ENCODE data around the gene SRSF1.

Gene SRSF1

GRCh38 chr17:58002973-58003372 lies 4.1 kb downstream of the SRSF1 start:
- no peak for TF ChIP-seq GATA3 (IDR thresholded peaks at IDR 0.05; ENCODE audit: low read depth, low read length)
- no peak for TF ChIP-seq GATA2 (IDR thresholded peaks at IDR 0.05; ENCODE audit: low read depth, low read length)

DNA sequence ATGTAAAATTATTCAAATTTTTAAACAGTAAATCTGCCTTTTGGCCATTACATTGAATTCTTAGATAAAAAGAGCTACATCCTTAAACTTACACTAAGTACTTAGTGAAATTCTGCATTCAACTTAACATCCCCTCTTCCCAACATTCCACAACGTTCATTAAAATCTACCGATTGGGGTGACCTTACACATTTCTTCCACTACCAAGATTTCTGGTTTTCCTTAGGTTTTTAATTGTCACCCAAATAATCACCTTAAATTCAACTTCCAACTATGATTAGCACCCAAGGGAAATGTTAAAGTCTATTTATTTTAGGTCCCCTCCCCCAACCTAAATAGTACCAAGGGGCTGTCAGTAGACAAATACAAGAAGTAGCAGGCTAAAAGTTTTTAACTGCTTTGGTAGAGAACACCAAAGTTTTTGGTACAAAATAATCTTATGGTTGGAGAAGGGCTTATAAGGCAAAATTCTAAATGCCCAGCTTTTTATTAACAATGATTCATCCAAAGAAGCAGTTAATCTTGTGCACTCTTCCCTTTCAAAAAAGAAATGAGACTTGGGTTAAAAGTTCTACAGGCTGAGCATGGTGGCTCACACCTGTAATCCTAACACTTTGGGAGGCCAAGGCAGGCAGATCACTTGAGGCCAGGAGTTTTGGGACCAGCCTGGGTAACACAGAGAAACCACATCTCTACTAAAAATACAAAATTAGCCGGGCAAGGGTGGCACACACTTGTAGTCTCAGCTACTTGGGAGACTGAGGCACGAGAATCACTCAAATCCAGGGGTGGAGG lies 4.7 kb downstream of the SRSF1 start:
- TF ChIP-seq GATA3 (IDR thresholded peaks at IDR 0.05; ENCODE audit: low read depth, low read length) = no peak
- no peak for TF ChIP-seq GATA2 (IDR thresholded peaks at IDR 0.05; ENCODE audit: low read depth, low read length)

- TF ChIP-seq GATA3 (IDR thresholded peaks at IDR 0.05; ENCODE audit: low read depth, low read length) (no peak), GATA2 (IDR thresholded peaks at IDR 0.05; ENCODE audit: low read depth, low read length) (no peak)
Measured at GRCh38 chr17:58001461-58002124, 5.5 kb downstream of the SRSF1 start.

GRCh38 chr17:57999496-58000017 lies 7.5 kb downstream of the SRSF1 start:
- TF ChIP-seq GATA2 (IDR thresholded peaks at IDR 0.05; ENCODE audit: low read depth, low read length) = no peak
- no peak for TF ChIP-seq GATA3 (IDR thresholded peaks at IDR 0.05; ENCODE audit: low read depth, low read length)

DNA sequence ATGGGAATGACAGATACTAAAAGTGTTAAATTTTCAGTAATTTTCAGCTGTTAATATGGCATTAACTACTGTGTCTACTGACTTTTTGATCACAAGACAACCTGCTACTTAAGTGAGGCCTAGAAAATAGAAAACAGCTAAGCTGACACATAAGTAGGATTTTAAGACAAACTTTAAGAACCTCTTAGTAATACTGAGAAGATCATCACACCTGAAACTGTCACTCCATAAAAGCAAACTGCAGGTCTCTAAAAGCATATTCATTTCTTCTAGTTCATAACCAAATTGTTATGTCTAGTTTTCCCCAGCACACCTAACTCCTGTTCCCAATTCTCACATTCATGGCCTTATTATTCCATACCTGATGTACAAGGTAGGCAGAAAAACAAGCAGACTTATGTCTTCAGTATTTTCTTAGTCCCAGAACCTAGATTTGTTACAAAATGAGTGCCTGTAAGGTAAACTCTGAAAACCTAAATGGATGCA lies 8.0 kb downstream of the SRSF1 start:
- no peak for TF ChIP-seq GATA2 (IDR thresholded peaks at IDR 0.05; ENCODE audit: low read depth, low read length)
- no peak for TF ChIP-seq GATA3 (IDR thresholded peaks at IDR 0.05; ENCODE audit: low read depth, low read length)

DNA sequence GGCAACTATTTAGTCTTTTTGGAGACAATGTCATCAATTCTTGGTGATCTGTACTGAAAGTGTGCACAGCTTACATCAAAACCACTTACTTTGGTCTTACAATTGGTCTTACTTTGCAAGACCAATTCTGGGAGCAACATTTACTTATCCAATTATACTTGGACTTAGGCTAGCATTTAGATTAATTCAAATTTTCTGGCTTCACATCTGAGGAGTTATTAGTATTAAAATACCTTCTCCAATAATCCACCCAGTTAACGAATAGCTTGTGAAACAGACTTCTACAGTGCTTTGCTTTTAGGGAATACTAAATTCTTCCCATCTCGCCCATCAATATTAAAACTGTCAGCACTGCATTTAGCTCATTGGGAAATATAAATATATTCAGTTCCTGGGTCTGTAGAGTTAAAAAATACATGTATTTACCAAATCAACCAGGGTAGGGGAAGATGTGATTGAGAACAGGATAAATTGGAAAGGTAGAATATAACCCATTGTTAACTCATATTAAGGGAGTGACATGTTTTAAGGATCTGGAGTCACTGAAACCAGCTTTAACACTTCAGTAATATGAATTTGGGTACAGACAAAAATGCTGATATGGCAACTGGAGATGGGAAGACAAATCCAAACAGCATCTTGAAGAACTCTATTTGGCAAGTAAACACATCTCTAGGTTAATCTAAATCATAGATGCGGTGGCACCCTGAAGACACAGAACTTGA lies 9.8 kb downstream of the SRSF1 start:
- TF ChIP-seq GATA2 (IDR thresholded peaks at IDR 0.05; ENCODE audit: low read depth, low read length) = no peak
- no peak for TF ChIP-seq GATA3 (IDR thresholded peaks at IDR 0.05; ENCODE audit: low read depth, low read length)

DNA sequence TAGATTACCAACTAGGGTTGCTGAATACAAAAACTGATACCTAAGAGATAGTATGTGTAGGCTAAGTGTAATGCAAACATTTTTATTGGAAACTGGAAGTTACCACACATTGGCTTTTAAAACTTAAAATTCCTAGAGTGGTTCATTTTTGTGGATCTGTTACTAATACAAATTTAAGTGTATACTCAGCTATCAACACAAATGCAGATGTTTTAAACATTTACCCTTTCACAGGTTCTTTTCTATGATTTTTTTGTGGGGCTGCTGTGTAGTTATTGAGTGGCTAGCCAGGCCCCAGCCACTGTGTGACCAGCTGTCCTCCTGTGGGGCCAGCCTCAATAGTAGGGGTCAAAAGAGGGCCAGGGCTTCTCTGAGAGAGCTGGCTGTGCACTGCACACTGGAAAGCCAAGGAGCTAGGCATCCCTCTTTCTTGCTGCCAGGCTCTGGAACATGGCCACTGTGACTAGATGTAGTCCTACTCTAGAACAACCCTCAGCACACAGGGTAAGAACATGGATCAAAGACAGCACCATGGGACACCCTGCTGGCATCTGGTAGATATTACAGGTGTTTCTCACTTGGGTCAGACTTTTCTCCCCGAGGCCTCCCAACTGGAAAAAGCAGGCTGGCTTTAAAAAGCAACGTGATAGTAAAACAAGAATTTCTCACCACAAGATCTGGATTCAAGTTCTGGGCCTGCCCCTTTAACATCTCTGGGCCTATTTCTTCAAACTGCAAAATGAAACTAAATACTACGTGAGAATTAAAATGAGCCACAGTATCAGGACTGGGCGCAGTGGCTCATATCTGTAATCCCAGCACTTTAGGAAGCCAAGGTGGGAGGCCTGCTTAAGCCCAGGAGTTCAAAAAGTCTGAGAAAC lies 11.7 kb downstream of the SRSF1 start:
- TF ChIP-seq GATA3 (IDR thresholded peaks at IDR 0.05; ENCODE audit: low read depth, low read length) (no peak), GATA2 (IDR thresholded peaks at IDR 0.05; ENCODE audit: low read depth, low read length) (no peak)

DNA sequence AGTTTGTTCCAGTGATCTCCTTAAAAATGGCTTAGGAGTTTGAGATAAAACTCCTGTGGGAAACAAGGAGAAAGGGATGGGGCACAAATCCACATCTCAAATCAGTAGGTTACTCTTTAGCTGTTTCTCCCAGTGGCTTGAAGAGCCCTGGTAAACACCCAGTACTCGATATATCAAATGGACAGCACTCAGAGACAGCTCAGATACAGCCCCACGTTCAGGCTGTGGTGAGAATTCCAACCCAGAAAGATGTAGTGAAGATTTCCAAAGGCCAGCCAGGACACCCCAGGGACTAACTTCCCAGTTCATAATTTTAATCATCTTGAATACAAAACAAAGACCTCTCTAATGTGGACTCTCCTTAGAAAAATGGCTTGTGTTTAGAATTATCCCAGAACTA lies 12.6 kb downstream of the SRSF1 start:
- TF ChIP-seq GATA2 (IDR thresholded peaks at IDR 0.05; ENCODE audit: low read depth, low read length) (no peak), GATA3 (IDR thresholded peaks at IDR 0.05; ENCODE audit: low read depth, low read length) (no peak)

DNA sequence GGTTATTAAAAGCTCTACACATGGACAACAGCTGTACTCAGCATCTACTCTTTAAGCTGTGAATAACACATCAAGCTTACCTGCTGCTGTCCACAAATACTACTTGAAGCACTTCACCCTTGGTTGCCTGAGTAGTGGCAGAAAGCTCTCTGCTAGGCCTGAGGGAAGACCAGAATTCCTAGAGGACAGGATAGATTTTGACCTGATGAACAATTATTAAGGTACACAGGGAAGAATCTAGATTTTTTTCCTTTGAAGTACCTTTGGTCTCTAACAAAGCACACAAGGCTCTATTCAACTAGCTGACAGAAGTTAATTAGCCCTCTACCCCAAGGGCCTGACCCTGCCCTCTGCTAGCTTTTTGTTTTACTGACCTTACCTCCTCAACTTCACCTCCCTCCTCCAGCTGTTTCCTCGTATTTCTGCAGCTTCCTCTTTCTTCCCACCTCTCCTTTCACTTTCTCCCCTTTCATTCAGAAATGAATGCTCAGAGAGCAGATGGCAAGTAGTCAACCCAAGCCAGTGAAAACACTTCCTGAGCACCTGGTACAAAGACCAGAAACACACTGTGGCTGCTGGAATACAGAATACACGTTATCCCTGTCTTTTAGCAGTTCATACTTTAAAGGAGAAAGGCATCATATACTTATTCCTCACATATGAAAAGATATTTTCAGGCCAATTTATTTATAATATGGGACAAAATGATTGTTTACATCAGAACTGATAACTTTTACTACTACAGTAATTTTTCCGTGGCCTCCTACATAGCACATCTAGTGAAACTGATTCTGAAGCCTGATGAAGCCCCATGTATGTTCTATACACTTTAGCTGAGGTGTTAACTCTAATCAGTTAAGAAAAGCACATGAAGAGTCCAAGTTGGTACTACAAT lies 13.3 kb downstream of the SRSF1 start:
- no peak for TF ChIP-seq GATA2 (IDR thresholded peaks at IDR 0.05; ENCODE audit: low read depth, low read length)
- TF ChIP-seq GATA3 (IDR thresholded peaks at IDR 0.05; ENCODE audit: low read depth, low read length) = no peak

DNA sequence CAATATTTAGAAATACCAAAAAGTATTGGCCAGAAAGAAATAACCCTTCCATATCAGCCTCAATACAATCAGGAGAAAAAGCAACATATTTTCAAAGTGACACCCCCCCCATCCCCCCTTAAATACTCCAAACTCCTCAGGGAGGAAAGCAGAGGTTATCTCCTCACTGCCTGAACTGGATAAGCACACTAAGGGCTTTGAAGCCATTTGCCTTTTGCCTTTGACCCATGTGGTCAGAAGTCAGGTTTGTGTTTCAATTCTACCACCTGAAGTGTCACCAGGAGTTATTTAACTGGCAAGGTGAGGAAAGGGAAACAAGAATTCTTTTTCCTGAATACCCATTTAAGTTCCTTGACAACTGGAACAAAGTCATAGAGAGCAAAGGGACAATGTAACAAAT lies 15.5 kb downstream of the SRSF1 start:
- no peak for TF ChIP-seq GATA2 (IDR thresholded peaks at IDR 0.05; ENCODE audit: low read depth, low read length)
- no peak for TF ChIP-seq GATA3 (IDR thresholded peaks at IDR 0.05; ENCODE audit: low read depth, low read length)

GRCh38 chr17:57990037-57990436 lies 17.0 kb downstream of the SRSF1 start:
- TF ChIP-seq GATA2 (IDR thresholded peaks at IDR 0.05; ENCODE audit: low read depth, low read length) (no peak), GATA3 (IDR thresholded peaks at IDR 0.05; ENCODE audit: low read depth, low read length) (no peak)
